GM18909 (cell line): Measurements from ENCODE around the gene TRABD2A.
"Not testable (repeated sequence)": the region's sequence is repeated elsewhere in the genome, so short reads cannot be mapped to it uniquely, and the experiment has no call there.

Experiments used
- ATAC-seq: cut with Tn5 transposase; IDR thresholded peaks from one replicate; pipeline ENCODE4 v1.9.1; 2021; ENCODE audit warnings: mild to moderate bottlenecking; ENCODE audit not compliant: unreplicated experiment, poor library complexity

The TRABD2A gene

GRCh38 chr2:84882414-84882738 lies 1.5 kb upstream of the TRABD2A start:
- no peak for ATAC-seq

- ATAC-seq: peak; percentile 69
Observed at GRCh38 chr2:84881581-84882413, 913 bp upstream of the TRABD2A start.

GRCh38 chr2:84880395-84880644 lies 564 bp downstream of the TRABD2A start:
- no peak for ATAC-seq

DNA sequence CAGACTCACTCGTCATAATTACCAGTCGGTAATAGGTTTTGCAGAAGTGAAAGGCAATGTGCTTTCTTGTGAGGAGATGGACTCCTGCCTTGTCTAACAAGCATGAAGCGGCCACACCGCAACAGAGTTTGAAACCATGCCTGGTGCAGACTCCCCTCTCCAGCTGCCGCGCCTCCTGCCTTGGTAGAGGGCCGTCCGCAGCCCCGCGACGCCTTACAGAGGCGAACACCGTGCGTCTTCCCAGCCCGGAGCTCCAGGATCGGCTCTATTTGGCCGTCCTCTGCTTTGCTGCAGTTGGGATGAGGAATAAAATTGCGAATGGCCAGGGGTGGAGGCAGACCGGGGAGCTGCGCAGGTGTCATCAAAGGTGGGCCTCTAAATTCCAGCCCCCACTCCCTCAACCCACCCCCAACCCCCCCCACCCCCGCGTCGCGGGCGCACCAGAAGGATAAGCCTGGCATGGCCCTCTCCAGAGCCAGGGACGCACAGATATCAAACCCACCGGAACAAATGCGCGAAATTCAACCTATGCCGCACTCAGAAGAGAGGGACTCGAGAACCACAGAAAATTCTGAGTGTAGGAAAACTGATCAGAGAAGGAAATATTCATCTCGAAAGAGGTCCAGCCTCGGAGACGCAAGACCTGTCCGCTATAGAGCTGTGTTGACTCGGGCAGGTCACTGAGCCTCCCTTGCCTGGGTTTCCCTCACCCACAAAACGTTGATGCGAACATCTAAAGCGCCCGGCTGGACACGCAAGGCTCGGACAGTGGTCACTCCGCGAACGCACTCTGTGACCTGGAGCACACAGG lies 1.1 kb downstream of the TRABD2A start:
- ATAC-seq: peak; percentile 62

- ATAC-seq: no peak
Observed at GRCh38 chr2:84878896-84879583, 1.8 kb downstream of the TRABD2A start.

- peak; percentile 38 for ATAC-seq
Observed at GRCh38 chr2:84878459-84878858, 2.4 kb downstream of the TRABD2A start.

- no peak for ATAC-seq
Observed at GRCh38 chr2:84876369-84876768, 4.5 kb downstream of the TRABD2A start.

- not testable (repeated sequence) for ATAC-seq
Observed at GRCh38 chr2:84875619-84876018, 5.3 kb downstream of the TRABD2A start.

GRCh38 chr2:84875213-84875560 lies 5.7 kb downstream of the TRABD2A start:
- no peak for ATAC-seq

DNA sequence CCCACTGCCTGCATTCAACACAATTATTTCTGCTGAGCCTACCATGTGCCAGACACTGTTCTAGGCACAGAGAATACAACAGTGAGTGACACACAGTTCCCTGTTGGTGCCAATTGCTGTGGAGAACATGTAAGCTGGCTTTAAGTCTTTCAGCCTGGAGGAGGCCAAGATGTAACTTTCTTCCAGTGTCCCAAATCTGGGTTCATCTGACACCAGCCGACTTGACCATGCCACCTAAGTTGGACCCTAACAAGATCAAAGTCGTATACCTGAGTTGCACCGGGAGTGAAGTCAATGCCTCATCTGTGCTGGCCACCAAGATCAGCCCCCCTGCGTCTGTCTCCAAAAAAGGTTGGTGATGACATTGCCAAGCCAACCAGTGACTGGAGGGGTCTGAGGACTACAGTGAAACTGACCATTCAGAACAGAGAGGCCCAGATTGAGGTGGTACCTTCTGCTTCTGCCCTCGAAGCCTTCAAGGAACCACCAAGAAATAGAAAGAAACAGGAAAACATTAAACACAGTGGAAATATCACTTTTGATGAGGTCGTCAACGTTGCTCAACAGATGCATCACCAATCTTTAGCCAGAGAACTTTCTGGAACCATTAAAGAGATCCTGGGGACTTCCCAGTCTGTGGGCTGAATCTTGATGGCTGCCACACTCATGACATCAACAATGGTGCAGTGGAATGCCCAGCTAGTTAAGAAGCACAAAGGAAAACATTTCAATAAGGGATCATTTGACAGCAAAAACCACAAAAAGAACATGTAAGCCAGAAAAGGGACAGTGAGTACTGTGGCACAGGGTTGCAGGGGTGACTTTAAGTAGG lies 6.3 kb downstream of the TRABD2A start:
- no peak for ATAC-seq

- ATAC-seq: no peak
Observed at GRCh38 chr2:84873350-84873749, 7.5 kb downstream of the TRABD2A start.

DNA sequence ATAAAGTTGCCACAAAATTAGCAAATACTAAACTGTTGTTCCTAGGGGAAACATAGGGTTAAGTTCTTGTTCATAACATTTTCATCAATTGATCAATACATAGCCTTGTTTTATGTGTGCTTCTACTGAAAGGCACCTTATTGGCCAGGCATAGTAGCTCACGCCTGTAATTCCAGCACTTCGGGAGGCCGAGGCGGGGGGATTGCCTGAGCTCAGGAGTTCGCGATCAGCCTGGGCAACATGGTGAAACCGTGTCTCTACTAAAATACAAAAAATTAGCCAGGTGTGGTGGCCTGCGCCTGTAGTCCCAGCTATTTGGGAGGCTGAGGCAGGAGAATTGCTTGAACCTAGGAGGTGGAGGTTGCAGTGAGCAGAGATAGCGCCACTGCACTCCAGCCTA lies 8.2 kb downstream of the TRABD2A start:
- ATAC-seq: not testable (repeated sequence)

GRCh38 chr2:84870306-84870705 lies 10.6 kb downstream of the TRABD2A start:
- no peak for ATAC-seq

DNA sequence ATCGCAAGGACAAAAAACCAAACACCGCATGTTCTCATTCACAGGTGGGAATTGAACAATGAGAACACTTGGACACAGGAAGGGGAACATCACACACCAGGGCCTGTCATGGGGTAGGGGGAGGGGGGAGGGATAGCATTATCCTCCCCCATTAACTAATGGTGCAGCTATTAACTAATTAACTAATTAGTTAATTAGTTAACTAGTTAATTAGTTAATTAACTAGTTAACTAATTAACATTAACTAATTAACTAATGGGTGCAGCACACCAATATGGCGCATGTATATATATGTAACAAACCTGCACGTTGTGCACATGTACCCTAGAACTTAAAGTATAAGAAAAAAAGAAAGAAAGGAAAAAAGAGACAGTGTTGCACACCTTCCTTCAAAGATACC lies 12.6 kb downstream of the TRABD2A start:
- not testable (repeated sequence) for ATAC-seq

DNA sequence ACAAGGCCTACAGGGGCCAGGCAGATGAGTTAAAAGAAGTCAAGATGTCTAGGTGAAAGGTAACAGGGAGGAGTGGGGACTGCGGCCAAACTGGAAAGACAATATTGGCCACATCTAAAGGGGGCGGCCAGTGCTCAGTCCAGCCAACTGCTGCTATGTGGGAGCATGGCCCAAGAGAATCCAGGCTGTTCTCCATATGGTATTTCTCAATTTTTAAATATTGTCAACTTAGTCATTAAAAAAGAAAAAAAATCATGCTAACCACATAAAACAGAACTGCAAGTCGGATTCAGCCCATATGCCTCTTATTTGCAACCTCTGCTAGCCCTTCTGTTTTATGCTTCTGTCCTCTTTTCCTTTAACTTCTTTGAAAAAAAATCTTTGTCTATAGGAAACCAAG lies 14.8 kb downstream of the TRABD2A start:
- no peak for ATAC-seq

DNA sequence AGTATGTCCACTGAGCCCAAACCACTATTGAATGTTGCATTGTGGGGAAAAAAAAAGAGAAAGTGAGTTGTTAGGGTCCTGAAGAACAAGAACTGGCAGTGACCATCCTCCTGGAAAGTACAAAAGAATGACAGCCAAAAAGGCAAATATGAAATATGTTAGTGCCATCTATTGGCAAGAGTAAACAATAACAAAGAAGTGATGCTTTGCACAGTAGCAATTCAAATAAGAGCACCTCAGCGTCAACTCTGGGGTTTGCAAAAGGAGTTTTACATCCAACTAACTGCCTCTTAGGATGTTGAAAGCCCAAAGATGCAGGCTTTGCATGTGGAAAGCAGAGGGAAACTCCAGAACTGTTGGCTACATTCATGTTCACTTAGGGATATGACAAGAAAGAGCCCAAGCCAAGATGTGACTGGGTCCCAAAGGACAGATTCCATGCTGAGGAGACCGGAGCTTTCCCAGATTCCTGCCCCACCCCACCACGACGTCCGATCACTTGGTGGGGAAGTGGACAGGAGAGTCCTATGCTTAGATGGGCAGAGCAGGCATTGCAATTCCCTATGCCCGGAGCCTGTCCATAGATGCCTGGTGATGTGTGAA lies 15.6 kb downstream of the TRABD2A start:
- ATAC-seq: peak; percentile 71

DNA sequence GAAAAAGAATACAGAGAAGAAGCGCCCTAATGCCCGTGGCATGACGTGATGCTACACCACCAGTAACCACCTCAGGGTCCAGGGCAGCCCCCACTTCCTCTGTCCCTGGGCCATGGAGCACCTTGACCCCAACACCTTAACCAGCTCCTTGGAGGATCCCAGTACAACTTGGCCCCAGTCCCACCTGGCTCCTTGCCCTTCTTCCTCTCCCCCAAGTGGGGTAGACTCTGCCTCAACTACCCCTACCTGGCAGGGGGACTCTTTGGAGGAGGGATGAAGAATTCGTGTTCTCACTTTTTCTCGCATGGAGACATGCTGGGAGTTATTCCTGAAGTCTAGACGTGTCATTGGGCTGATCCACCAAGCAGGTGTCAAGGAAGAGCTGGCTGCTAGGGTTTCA lies 18.9 kb downstream of the TRABD2A start:
- no peak for ATAC-seq

- ATAC-seq: no peak
Observed at GRCh38 chr2:84861539-84861938, 19.3 kb downstream of the TRABD2A start.

DNA sequence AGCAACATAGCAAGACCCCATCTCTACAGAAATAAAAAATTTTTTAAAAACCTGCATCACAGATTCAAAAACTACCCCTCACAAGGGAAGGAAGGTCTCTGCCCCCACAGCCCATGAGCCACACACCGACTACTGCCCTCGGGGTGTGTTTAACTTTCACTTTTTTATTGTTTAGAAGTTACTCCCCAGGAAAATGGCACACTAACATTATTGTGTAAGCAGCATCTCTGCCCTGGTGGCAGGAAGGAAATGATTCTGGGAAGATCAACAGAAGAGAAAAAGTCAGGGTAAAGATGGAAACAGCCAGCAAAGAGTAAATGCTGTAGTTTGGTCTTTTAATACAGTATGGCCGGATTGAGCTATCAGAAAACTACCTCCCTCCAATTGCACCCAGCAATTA lies 21.9 kb downstream of the TRABD2A start:
- no peak for ATAC-seq

DNA sequence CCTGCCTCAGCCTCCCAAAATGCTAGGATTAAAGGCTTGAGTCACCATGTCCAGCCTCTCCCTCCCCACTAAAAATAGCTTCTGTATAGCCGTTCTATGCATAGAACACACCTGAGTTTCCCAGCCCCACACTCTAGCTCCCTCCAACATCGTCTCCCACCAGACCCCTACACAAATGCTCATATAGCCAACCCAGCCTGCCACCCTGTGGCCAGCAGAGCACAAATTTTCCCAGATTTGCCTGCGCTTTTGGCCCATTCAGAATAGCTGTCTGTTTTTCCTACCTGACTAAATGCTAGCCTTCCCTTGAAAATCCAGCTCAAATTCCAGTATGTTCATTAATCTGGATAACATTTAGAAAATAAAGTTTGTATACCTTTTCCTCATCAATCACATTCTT lies 22.8 kb downstream of the TRABD2A start:
- no peak for ATAC-seq
